Mononuclear cell (primary cell): ENCODE measurements around the gene EIF2AK3. TPM values are rescaled to one million over a fixed set of nuclear protein-coding genes. Genes with fewer than 3 reads are reported as not detected.
"Not testable (repeated sequence)": the region's sequence is repeated elsewhere in the genome, so short reads cannot be mapped to it uniquely, and the experiment has no call there.

ENCODE experiments used
- H3K27me3 ChIP-seq: 2 replicates; pipeline ENCODE4 v1.6.0; 2011; ENCODE audit warnings: low read length, control low read depth; ENCODE audit not compliant: insufficient read depth
- H3K4me1 ChIP-seq: 2 replicates; pipeline ENCODE4 v1.5.1; 2011; ENCODE audit warnings: mild to moderate bottlenecking, low read length, control low read depth; ENCODE audit not compliant: insufficient read depth
- H3K4me3 ChIP-seq: 2 replicates; pipeline ENCODE4 v1.5.1; 2011; ENCODE audit warnings: mild to moderate bottlenecking, low read length, moderate library complexity
- H3K9me3 ChIP-seq: 2 replicates; pipeline ENCODE4 v1.5.1; 2011; ENCODE audit warnings: low read depth, mild to moderate bottlenecking, control low read depth, low read length
- total RNA-seq: library from RNA; depleted of rRNA; stranded (reverse); fragments of >200 nt; gene quantifications from one replicate; pipeline ENCODE4 v1.2.3, GENCODE V29; 2012

The EIF2AK3 gene
- total RNA-seq, 1 donor, result 107 TPM

DNA sequence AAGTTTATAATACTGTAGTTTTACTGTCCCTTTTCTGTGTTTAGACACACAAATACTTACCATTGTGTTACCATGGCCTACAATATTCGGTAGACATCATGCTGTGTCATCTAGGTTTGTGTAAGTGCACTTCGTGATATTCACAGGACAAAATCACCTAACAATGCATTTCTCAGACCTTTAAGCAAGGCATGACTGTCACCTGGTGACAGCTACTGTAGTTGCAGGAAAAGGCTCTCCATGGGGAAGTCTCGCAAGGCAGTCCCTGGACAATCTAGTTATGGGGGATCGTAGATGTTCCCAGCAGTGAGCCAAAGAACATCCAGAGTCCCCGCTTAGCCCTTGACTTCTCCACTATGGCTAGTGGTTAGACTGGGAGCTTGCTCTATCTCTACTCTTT is 73.1 kb downstream of the EIF2AK3 start:
- no peaks in the 10 kb centered on the region for H3K4me1 ChIP-seq
- H3K9me3 ChIP-seq, result no peaks in the 10 kb centered on the region
- H3K27me3 ChIP-seq, result peaks cover 15% of the 10 kb centered on the region
- no peak overlapping the region for H3K4me3 ChIP-seq

GRCh38 chr2:88549616-88550292 is 77.5 kb downstream of the EIF2AK3 start:
- Histone ChIP-seq H3K4me3 (no peak overlapping the region), H3K27me3 (peaks cover 15% of the 10 kb centered on the region), H3K9me3 (no peaks in the 10 kb centered on the region), H3K4me1 (no peaks in the 10 kb centered on the region)

DNA sequence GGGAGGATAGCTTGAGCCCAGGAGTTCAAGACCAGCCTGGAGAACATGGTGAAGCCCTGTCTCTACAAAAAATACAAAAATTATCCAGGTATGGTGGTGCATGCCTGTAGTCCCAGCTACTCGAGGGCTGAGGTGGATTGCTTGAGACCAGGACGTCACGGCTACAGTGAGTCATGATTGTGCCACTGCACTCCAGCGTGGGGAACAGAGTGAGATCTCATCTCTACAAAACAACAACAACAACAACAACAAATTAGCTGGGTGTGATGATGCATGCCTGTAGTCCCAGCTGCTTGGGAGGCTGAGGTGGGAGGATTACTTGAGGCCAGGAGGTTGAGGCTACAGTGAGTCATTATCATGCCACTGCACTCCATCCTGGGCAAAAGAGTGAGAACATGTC is 81.0 kb downstream of the EIF2AK3 start:
- H3K9me3 ChIP-seq, H3K4me1 ChIP-seq, H3K4me3 ChIP-seq: not testable (repeated sequence)
- H3K27me3 ChIP-seq, result peaks cover 15% of the 10 kb centered on the region

GRCh38 chr2:88545118-88545517 is 82.1 kb downstream of the EIF2AK3 start:
- no peak overlapping the region for H3K4me3 ChIP-seq
- H3K27me3 ChIP-seq, result peaks cover 9% of the 10 kb centered on the region
- H3K4me1 ChIP-seq, result no peaks in the 10 kb centered on the region
- H3K9me3 ChIP-seq, result no peaks in the 10 kb centered on the region

DNA sequence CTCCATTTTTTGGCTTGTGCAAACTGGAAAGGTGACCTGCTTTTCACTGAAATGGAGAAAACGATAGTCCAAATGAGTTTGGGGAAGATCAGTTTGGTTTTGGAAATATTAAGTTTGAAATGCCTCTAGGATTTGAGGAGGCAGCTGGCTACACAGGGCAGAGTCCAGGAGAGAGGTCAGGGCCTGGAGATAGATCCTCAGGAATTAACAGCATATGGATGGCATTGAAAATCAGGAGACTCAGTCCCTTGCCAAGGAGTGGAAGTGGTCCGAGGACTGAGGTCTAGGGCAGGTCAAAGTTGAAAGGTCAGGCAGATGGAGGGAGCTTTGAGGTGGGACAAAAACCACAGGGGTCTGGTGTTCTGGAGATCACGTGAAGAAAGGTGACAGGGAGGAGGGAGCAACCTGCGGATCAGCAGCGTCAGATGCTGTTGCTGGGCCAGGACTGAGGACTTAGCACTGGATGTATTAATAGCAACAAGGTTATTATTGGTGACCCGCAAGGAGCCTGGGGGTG is 83.7 kb downstream of the EIF2AK3 start:
- H3K9me3 ChIP-seq, result no peaks in the 10 kb centered on the region

DNA sequence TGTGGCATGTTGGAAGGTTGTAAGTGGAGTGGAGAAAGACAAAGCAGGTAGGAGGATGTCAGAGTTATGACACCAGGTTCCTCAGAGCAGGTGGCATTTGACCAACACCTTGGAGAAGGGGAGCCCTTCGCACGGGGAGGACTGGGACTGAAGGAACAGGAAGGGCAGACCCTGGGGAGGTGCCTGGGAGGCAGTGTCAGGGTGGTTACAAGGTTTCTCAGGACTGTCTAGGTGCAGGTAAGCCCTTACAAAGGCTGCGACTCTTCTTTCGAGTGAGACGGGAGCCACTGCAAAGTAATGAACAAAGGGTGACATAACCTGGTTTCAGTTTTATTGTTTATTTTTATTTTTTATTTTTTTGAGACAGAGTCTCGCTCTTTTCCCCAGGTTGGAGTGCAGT is 84.6 kb downstream of the EIF2AK3 start:
- H3K27me3 ChIP-seq, result no peaks in the 10 kb centered on the region
- H3K9me3 ChIP-seq, result no peaks in the 10 kb centered on the region
- H3K4me3 ChIP-seq, result no peak overlapping the region
- H3K4me1 ChIP-seq, result no peaks in the 10 kb centered on the region

More for the DNA sequence above, 83.7 kb downstream of the EIF2AK3 start:
- Histone ChIP-seq H3K4me1 (no peaks in the 10 kb centered on the region), H3K4me3 (no peak overlapping the region), H3K27me3 (no peaks in the 10 kb centered on the region)

GRCh38 chr2:88540346-88540745 is 86.9 kb downstream of the EIF2AK3 start:
- no peaks in the 10 kb centered on the region for H3K9me3 ChIP-seq
- H3K4me1 ChIP-seq, result no peaks in the 10 kb centered on the region
- H3K4me3 ChIP-seq, result no peak overlapping the region
- H3K27me3 ChIP-seq, result no peaks in the 10 kb centered on the region

- Histone ChIP-seq H3K9me3 (no peaks in the 10 kb centered on the region), H3K27me3 (no peaks in the 10 kb centered on the region), H3K4me1 (no peaks in the 10 kb centered on the region), H3K4me3 (no peak overlapping the region)
These were observed 88.8 kb downstream of the EIF2AK3 start for GRCh38 chr2:88538362-88538917.

GRCh38 chr2:88537640-88538039 is 89.6 kb downstream of the EIF2AK3 start:
- H3K4me3 ChIP-seq, result no peak overlapping the region
- no peaks in the 10 kb centered on the region for H3K4me1 ChIP-seq
- H3K27me3 ChIP-seq, result no peaks in the 10 kb centered on the region
- no peaks in the 10 kb centered on the region for H3K9me3 ChIP-seq

DNA sequence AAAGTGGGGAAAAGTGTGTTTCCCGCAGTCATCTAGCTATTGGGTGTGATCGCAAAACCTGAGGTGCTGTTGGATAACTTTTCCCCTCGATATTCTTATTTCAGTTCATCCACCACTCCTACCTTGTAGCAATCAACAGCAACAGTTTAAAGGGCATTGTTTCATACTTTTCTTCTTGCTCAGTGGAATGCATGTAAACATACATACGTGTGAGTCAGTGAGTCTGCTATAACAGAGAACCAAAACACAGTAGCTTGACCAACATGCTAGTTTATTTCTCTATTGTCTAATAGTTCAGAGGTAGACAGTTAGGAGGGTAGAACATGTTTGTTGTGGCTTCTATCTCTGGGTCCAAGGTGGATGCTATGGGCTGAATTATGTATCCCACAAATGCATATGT is 97.2 kb downstream of the EIF2AK3 start:
- no peaks in the 10 kb centered on the region for H3K27me3 ChIP-seq
- H3K4me3 ChIP-seq, result no peak overlapping the region
- H3K4me1 ChIP-seq, result no peaks in the 10 kb centered on the region
- no peaks in the 10 kb centered on the region for H3K9me3 ChIP-seq

GRCh38 chr2:88521445-88522073 is 105.7 kb downstream of the EIF2AK3 start:
- Histone ChIP-seq H3K9me3 (no peaks in the 10 kb centered on the region), H3K4me3 (no peak overlapping the region), H3K27me3 (no peaks in the 10 kb centered on the region)

GRCh38 chr2:88517759-88518201 is 109.5 kb downstream of the EIF2AK3 start:
- H3K4me3 ChIP-seq, result no peak overlapping the region
- H3K4me1 ChIP-seq, result no peaks in the 10 kb centered on the region
- H3K27me3 ChIP-seq, result no peaks in the 10 kb centered on the region
- no peaks in the 10 kb centered on the region for H3K9me3 ChIP-seq

More at GRCh38 chr2:88521445-88522073, 105.7 kb downstream of the EIF2AK3 start:
- no peaks in the 10 kb centered on the region for H3K4me1 ChIP-seq

Other genes starting within 250 kb of the EIF2AK3 start
- gene FOXI3, start 174.8 kb downstream of the EIF2AK3 start, total RNA-seq, result not detected
- gene RPIA, start 64.2 kb upstream of the EIF2AK3 start, total RNA-seq, result 18.9 TPM